NK-92 (cell line): Measurements from ENCODE around the gene XRN1.
A peak's percentile ranks its signal among the peaks of the same experiment; 100 is the strongest.
"Not testable (repeated sequence)": the region's sequence is repeated elsewhere in the genome, so short reads cannot be mapped to it uniquely, and the experiment has no call there.

Source experiments
- DNase-seq: peaks from one replicate; lab custom pipeline; 2025; ENCODE audit not compliant: unreplicated experiment; lab: John Stamatoyannopoulos, UW

The XRN1 gene

DNA sequence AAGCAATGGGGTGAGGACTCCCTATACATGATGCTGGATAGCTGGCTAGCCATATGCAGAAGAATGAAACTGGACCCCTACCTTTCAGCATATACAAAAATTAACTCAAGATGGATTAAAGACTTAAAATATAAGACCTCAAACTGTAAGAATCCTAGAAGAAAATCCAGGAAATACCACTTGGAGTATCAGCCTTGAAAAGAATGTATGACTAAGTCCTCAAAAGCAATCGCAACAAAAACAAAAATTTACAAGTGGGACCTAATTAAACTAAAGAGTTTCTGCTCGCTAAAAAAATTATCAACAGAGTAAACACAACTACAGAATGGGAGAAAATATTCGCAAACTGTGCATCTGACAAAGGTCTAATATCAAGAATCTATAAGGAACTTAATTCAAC, 94.3 kb downstream of the XRN1 start:
- no peak for DNase-seq

DNA sequence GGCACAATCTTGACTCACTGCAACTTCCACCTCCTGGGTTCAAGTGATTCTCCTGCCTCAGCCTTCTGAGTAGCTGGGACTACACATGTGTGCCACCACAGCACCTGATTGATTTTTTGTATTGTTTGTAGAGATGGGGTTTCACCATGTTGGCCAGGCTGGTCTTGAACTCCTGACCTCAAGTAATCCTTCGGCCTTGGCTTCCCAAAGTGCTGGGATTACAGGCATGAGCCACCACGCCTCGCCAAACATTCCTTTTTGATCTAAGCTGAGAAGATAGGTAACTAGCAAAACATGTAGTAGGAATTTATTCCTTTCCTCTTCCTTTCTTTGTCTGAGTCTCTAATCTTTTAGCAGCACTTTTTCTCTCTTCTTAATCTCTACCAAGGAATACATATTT, 95.1 kb downstream of the XRN1 start:
- not testable (repeated sequence) for DNase-seq

DNA sequence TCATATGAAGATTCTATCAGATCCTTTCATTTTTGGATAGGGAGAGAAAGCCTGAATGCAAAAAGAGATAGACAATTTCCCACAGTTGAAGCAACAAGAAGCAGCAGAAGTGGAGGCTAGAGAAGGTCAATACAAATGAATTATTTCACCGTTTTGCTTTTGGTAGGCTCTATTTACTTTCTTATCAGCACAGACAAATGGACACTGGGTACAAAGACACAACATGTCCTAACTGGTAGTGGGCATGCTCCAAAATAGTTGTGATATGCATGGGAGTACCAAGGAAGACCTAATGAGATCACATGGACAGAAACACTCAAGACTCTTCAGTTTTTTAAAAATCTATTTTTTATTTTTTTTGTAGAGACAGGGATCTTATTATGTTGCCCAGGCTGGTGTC, 99.4 kb downstream of the XRN1 start:
- no peak for DNase-seq

DNA sequence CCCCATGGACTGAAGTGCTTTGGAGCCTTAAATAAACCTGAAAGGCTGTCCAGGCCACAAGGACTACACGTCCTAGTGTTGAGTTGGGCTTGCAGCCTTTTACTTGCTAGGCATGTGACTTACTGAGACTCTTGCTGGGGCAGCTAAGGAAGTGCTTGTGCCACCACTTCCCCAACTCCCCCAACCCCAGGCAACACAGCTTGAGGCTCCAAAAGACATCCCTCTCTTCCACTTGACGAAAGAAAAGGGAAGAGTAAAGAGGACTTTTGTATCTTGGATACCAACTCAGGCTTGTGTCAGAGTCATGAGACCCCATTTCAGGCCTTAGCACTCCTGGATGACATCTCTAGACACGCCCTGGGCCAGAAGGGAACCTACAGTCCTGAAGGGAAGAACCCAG, 109.8 kb downstream of the XRN1 start:
- peak; percentile 5 for DNase-seq

DNA sequence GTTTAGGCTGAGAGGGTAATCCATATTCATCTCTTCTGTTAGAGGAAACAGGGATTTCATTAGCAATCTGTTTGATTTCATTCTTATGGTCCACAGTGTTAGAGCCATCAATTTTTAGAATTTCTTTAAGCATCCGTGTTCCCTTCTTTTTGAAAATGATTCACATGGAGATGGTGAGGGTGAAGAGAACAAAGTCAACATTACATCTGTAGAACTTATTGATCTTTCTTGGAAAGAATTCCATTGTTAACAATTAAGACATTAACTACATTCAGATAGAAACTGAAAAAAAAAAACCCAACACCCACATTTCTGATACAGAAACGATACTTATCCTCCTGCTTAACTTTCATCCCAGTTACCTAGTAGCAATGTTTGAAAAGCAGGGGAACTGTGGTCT, 115.4 kb downstream of the XRN1 start:
- no peak for DNase-seq

DNA sequence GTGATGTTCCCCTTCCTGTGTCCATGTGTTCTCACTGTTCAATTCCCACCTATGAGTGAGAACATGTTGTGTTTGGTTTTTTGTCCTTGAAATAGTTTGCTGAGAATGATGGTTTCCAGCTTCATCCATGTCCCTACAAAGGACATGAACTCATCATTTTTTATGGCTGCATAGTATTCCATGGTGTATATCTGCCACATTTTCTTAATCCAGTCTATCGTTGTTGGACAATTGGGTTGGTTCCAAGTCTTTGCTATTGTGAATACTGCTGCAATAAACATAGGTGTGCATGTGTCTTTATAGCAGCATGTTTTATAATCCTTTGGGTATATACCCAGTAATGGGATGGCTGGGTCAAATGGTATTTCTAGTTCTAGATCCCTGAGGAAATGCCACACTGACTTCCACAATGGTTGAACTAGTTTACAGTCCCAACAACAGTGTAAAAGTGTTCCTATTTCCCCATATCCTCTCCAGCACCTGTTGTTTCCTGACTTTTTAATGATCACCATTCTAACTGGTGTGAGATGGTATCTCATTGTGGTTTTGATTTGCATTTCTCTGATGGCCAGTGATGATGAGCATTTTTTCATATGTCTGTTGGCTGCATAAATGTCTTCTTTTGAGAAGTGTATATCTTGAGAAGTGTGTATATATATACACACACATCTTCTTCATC, 123.4 kb downstream of the XRN1 start:
- DNase-seq, result not testable (repeated sequence)

DNA sequence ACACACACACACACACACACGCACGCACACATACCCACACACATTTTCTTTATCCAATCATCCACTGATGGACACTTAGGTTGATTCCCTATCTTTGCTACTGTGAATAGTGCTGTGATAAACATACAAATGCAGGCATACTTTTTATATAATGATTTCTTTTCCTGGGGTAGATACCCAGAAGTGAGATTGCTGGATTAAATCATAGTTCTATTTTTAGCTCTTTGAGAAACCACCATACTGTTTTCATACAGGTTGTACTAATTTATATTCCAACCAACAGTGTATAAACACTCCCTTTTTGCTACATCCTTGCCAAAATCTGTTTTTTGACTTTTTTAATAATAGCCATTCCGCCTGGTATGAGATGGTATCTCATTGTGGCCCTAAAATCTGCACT, 127.9 kb downstream of the XRN1 start:
- DNase-seq, result no peak

DNA sequence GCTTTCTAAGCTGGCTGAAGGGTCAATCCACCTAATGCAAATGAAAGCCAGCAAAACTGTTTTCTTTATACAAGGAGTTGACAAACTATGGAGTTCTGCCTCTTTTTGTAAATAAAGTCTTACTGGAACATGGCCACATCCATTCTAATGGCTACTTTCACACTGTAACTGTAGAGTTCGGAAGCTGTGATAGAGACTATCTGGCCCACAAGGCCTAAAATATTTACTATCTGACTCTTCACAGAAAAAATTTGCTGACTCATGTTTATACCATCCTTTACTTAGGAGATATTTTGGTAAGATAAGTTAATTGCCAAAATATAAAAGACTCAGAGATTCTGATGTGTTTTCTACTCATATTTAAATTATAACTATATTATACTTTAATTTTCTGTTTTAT, 128.7 kb downstream of the XRN1 start:
- DNase-seq, result no peak

DNA sequence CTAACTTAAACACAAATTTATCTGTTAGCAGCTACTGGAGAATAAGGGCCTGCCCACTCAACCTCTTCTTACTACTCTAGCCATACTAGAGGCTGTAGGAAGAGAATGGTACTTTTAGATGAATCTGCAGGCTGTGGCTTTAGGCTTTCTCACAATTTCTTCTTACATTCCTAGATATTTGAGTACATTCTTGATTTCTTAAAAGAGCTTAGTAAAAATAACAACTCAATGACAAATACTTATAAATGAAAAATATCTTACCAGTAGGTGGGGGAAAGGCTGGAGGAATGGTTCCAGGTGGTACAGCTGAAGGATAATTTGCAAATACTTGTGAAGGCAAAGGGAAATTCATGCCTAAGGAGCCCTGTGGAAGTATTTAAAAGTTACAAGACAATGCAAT, 129.5 kb downstream of the XRN1 start:
- no peak for DNase-seq

DNA sequence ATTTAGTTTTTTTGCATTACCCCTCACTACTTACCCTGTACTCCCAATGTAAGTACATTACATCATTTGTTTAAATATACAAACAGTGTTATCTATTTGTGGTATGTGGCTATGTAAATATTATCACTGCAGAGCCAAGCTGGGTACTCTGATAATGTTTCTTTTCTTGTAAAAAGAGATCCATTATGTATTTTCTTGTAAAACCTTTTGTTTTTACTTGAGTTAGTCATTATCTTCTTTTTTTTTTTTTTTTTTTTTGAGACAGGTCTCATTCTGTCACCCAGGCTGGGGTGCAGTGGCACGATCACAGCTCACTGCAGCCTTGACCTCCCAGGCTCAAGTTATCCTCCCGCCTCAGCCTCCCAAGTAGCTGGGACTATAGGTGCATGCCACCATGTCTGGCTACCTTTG, 131.9 kb downstream of the XRN1 start:
- not testable (repeated sequence) for DNase-seq

DNA sequence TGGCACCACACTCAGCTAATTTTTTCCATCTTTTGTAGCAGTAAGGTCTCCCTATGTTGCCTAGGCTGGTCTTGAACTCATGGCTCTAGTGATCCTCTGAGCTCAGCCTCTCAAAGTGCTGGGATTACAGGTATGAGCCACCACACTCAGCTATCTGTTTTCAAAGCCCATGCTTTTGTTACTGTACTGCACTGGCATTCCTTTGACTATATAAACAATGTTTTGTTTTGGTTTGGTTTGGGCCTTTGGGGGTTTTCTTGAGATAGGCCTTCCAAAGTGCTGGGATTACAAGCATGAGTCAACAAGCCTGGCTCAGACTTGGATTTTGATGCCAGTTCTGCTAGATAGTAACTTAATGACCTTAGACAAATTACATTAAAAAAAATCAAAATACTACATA, 132.8 kb downstream of the XRN1 start:
- DNase-seq, result no peak

DNA sequence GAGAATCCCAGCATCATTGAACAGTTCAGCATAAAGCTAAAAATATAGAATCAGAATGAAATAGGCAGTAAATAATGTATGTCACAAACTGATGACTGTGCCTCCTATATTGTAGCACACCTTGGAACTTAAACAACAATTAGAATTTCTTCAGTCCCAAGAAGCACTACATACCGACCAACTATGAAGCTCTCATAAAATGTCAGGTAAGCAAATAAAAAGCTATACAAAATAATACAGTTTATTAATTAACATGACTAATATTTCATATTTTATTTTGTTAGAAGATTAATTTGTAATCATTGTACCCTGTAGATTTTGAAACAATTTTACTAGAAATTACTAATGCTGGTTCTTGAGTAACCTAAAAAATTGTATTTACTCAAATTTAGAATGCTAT, 137.4 kb downstream of the XRN1 start:
- DNase-seq, result no peak

DNA sequence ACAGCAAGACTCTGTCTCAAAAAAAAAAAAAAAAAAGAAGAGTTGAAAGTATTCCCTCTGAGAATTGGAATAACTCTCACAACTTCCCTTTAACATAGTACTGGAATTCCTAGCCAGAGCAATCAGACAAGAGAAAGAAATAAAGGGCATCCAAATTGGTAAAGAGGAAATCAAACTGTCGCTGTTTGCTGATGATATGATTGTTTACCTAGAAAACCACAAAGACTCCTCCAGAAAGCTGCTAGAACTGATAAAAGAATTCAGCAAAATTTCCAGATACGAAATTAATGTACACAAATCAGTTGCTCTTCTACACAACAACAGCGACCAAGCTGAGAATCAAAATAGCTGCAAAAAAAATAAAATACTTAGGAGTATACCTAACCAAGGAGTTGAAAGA, 145.0 kb downstream of the XRN1 start:
- not testable (repeated sequence) for DNase-seq

DNA sequence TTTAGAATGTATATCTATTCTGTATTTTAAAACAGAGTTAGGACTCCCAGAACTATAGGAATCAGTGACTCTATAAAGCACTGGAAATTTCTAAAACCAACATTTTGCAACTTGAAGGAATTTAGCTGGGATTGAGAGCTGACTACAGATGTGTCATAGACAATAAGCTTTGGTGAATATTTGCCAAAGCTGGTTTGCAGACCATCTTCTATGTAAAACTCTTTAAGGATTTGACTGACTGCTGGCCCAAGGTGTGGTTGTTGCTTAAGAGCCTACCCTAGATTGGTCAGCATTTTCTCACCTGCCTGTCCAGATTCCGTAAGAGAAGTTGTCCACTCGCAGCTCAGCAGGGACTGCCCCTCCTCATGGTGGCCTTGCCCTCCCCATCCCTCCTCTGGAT, 149.2 kb downstream of the XRN1 start:
- DNase-seq, result no peak

DNA sequence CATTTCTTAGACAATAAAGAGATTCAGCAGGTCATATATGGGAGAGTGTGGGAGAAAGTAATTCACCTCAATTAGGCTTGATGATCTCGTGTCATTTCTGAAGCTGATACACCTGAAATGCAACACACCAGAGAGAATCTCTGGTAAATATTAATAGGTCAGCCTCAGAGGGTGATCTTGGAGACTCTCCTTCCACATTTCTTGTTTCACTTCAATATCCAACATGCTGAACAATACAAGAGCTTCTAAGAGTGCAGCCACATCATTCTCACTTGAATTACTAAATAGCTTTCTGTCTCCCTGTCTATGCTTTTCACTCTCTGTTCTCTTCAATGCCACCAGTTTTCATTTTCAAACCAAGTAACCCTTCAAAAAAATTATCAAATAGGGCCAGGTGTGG, 151.3 kb downstream of the XRN1 start:
- DNase-seq, result no peak

DNA sequence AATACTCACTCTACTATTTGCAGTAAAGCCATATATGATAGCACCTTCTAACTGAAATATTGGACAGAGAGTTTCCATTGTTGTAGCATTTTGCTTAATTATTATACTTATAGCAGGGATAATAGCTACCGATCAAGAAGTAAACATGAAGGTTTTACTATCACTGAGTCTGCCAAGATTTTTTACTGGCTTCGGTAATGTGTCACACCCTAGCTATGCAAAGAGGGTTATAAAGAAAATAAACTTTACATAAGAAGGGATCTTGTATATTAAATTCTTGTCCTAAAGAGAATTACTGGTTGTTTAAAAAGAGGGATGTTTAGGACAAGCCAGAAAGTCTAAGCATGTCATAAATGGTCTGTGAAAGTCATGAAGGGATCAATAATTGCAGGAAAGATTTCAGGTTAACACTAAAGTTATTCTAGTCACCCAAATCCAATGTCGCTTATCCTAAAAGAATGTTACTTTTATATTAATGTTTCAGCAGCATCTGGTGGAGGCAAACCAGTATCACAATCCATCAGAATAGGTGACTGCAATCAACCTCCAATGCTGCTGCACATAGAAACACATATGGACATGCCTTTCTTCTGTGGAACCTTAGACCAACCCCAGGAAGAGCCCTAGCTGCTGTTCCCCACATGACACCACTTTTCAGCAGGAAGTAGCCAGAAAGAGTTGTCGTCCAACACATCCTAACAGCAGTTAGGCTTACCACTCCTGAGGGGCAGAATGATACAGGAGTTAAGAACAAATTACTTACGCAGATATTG, 159.8 kb downstream of the XRN1 start:
- no peak for DNase-seq

DNA sequence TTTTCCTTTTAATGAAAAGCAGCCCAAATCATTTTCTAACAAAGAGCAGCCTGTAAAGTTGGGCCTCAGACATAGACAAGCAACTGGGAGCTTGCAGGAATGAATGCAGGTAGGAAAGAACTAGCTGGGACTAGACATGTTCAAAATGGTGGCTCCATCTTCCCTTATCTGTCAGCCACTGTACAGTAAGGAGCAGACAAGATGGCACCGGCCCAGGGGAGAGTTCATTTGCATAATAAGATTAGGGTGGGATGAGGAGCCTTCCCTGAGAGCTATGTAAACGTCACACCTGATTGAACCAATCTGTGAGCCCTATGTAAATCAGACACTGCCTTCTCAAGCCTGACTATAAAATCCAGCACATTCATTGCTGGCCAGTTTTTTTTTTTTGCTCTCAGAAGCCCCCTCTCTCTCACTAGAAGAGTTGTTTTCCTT, 162.7 kb downstream of the XRN1 start:
- no peak for DNase-seq

DNA sequence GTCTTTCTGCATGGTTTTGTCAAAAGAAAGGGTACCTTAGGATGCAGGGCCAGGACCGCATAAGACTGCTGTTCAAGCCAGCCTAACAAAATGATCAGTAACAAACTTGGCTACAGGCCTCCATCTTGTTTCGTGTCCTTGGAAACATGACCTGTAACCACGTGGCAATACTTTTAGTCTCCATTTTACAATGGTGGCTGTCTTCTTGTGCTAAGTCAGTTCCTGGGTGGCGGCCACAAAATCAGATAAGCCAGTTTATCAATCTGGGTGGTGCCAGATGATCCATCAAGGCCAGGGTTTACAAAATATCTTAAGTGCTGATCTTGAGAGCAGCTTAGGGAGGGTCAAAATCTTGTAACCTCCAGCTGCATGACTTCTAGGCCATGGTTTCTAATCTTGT, 165.3 kb downstream of the XRN1 start:
- no peak for DNase-seq

DNA sequence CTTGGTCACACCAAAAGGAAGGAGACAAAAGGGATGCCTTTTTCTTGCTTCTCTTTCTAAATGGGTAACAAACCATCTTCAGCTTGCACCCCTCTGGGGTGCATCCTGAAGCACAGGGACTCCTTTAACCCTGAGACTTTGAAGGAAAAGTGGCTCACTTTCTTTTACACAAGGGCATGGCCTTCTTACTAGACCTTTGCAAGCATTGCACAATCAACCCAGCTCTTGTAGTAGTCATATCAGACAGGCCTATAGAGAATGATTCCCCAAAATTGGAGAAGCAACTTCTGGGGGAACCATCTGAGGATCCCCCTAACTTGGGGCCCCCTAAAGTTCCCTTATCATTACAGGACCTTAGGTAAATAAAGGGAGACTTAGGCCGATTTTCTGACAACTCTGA, 166.4 kb downstream of the XRN1 start:
- DNase-seq, result no peak

DNA sequence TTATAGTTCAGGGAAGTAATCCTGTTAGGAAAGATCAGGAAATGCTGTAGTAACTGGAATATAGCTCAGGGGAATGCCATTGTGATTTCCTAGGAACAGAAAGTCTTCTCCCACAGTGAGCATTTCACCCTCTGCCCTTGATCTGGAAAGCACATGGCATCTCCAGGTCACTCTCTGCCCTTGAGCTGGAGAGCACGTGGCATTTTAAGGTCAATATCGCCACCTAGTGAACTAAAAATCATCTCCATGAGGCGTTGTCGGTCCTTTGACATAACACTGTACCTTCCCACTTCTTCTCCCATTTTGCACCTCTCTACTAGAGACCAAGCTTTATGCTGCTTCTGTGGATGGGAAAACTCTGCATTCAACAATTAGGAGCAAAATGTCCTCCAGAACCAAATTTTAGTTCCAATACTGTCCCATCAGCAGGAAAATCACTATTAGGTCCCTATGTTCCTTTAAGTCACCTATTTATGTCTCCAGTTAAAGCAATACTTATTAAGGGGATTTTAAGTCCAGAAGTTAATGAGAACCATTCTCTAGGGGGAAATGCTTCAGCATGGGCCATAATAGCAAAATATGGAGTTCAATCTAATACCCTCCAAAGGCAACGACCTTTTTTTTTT, 167.8 kb downstream of the XRN1 start:
- peak; percentile 5 for DNase-seq

DNA sequence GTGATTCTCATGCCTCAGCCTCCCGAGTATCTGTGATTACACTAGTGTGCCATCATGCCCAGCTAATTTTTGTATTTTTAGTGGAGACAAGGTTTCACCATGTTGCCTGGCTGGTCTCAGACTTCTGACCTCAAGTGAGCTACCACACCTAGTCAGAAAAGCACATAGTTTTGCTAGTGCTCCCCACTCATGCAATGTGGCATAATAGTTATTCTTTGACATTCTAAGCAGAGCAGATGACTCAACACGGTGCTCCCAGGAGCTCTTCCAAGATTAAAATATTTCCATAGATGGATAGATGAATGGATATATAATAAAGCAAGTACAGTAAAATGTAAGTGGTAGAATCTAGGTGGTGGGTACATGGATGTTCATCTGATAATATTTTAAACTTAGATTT, 169.4 kb downstream of the XRN1 start:
- no peak for DNase-seq

DNA sequence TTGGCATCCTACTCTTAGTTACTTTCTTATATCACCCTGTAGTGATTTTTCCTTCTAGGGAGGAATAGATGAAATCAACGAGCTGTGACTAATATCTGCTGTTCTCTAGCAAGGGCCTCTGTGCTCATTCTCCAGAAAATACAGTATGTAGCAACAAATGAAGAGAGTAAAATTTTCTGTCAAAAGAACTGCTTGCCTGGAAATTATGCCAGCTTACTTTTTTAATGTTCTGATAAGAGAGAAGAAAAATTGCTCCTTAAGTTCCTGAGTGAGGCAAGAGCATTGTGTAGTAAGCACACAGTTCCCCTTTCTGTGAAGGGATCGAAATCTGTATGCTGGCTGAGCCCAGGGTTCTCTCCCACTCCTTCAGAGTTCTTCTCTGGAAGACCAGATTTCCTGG, 171.1 kb downstream of the XRN1 start:
- no peak for DNase-seq
